ENCODE data around the gene ADAMTS10.
A peak's percentile ranks its signal among the peaks of the same experiment; 100 is the strongest.

The ADAMTS10 gene

GRCh38 chr19:8537099-8537498 lies 73.4 kb downstream of the ADAMTS10 start:
- no peak for DNase-seq (ENCODE audit: low read depth)
- no peak overlapping the region for H3K4me3 ChIP-seq (ENCODE audit: low read depth, low read length)
- TF ChIP-seq MYC (IDR thresholded peaks at IDR 0.05; ENCODE audit: low read depth, low read length) (no peak), CTCF (IDR thresholded peaks at IDR 0.05; ENCODE audit: low read depth, low read length) (no peak), POLR2A (IDR thresholded peaks at IDR 0.05; ENCODE audit: extremely low read depth, insufficient read length) (no peak), MAX (IDR thresholded peaks at IDR 0.05; ENCODE audit: low read depth, low read length) (no peak)

- TF ChIP-seq CTCF (IDR thresholded peaks at IDR 0.05; ENCODE audit: low read depth, low read length) (no peak), MYC (IDR thresholded peaks at IDR 0.05; ENCODE audit: low read depth, low read length) (no peak), MAX (IDR thresholded peaks at IDR 0.05; ENCODE audit: low read depth, low read length) (no peak), POLR2A (IDR thresholded peaks at IDR 0.05; ENCODE audit: extremely low read depth, insufficient read length) (no peak)
- no peak for DNase-seq (ENCODE audit: low read depth)
Observed at GRCh38 chr19:8536282-8536681, 74.2 kb downstream of the ADAMTS10 start.

GRCh38 chr19:8532225-8532624 lies 78.3 kb downstream of the ADAMTS10 start:
- TF ChIP-seq MAX (IDR thresholded peaks at IDR 0.05; ENCODE audit: low read depth, low read length) (no peak), CTCF (IDR thresholded peaks at IDR 0.05; ENCODE audit: low read depth, low read length) (no peak), POLR2A (IDR thresholded peaks at IDR 0.05; ENCODE audit: extremely low read depth, insufficient read length) (no peak), MYC (IDR thresholded peaks at IDR 0.05; ENCODE audit: low read depth, low read length) (no peak)
- no peak overlapping the region for H3K4me3 ChIP-seq (ENCODE audit: low read depth, low read length)
- no peak for DNase-seq (ENCODE audit: low read depth)

More at GRCh38 chr19:8536282-8536681, 74.2 kb downstream of the ADAMTS10 start:
- no peak overlapping the region for H3K4me3 ChIP-seq (ENCODE audit: low read depth, low read length)

- peak; percentile 37 for DNase-seq (ENCODE audit: low read depth)
- TF ChIP-seq MYC (IDR thresholded peaks at IDR 0.05; ENCODE audit: low read depth, low read length) (no peak), CTCF (IDR thresholded peaks at IDR 0.05; ENCODE audit: low read depth, low read length) (no peak), MAX (IDR thresholded peaks at IDR 0.05; ENCODE audit: low read depth, low read length) (no peak), POLR2A (IDR thresholded peaks at IDR 0.05; ENCODE audit: extremely low read depth, insufficient read length) (no peak)
- H3K4me3 ChIP-seq (ENCODE audit: low read depth, low read length), result no peak overlapping the region
Observed at GRCh38 chr19:8531470-8531869, 79.0 kb downstream of the ADAMTS10 start.
